Measurements from ENCODE around the gene EMX1. TPM values are rescaled to one million over a fixed set of nuclear protein-coding genes. Genes with fewer than 3 reads are reported as not detected.

EMX1 gene
- polyA plus RNA-seq, 3 donors, result not detected

GRCh38 chr2:72955228-72956049 lies 38.1 kb downstream of the EMX1 start:
- intact Hi-C loops (cut with micrococcal nuclease), result no loop called here
- Histone ChIP-seq H2AFZ (ENCODE audit: insufficient read depth, low read depth, low read length, poor library complexity, severe bottlenecking) (no peak overlapping the region), H3K9ac (ENCODE audit: insufficient read depth, low read length, poor library complexity, severe bottlenecking) (peak overlapping the region; percentile 41), H3K36me3 (replicated peaks in 1 of 2; ENCODE audit: control insufficient read depth in 1 of 2, insufficient read depth in 2 of 2, low read length in 2 of 2) (peaks cover 6 to 39% of the 10 kb centered on the region in 2 donors), H3K27me3 (ENCODE audit: control insufficient read depth in 2 of 2, insufficient read depth in 2 of 2, low read length in 2 of 2) (no peaks in the 10 kb centered on the region), H3K27ac (ENCODE audit: low read depth in 1 of 2, low read length in 2 of 2) (no peak overlapping the region), H3K4me1 (ENCODE audit: control insufficient read depth in 1 of 2, insufficient read depth in 2 of 2, low read length in 2 of 2) (peaks cover 52 to 53% of the 10 kb centered on the region in 2 donors), H3K4me2 (replicated peaks; ENCODE audit: extremely low read depth, low read length, poor library complexity, severe bottlenecking) (peak overlapping the region; percentile 60), H3K4me3 (replicated peaks in 1 of 3; ENCODE audit: low read depth in 2 of 3, low read length in 3 of 3) (no peak overlapping the region), H3K79me2 (ENCODE audit: insufficient read depth, low read length) (peaks cover 8% of the 10 kb centered on the region), H4K20me1 (ENCODE audit: insufficient read depth, low read length) (peaks cover 19% of the 10 kb centered on the region), H3K9me3 (replicated peaks in 1 of 2; ENCODE audit: control insufficient read depth in 1 of 2, insufficient read depth in 1 of 2, low read length in 2 of 2) (no peaks in the 10 kb centered on the region)
- Mint-ChIP-seq H3K36me3 (peaks cover 50 to 68% of the 10 kb centered on the region in 2 donors), H3K27ac (peak overlapping the region in 2 of 7 donors; percentile 26 to 70), H3K4me1 (peaks cover 63% of the 10 kb centered on the region), H3K9me3 (peaks cover 0 to 2% (median 0%) of the 10 kb centered on the region in 7 donors), H3K4me3 (no peak overlapping the region), H3K27me3 (ENCODE audit: low read depth in 3 of 3) (peaks cover 0 to 2% (median 0%) of the 10 kb centered on the region in 3 donors)
- WGBS (ENCODE audit: insufficient coverage), result 97% methylated on average over 20 of the region's 24 CpGs
- no peak for DNase-seq
- TF ChIP-seq CTCF (IDR thresholded peaks at IDR 0.05), result no peak

GRCh38 chr2:72956050-72956395 lies 38.7 kb downstream of the EMX1 start:
- peaks cover 53 to 70% of the 10 kb centered on the region in 2 donors for H3K36me3 Mint-ChIP-seq
- no peaks in the 10 kb centered on the region for H3K9me3 ChIP-seq (replicated peaks in 1 of 2; ENCODE audit: control insufficient read depth in 1 of 2, insufficient read depth in 1 of 2, low read length in 2 of 2)
- peaks cover 19% of the 10 kb centered on the region for H4K20me1 ChIP-seq (ENCODE audit: insufficient read depth, low read length)
- H3K4me2 ChIP-seq (replicated peaks; ENCODE audit: extremely low read depth, low read length, poor library complexity, severe bottlenecking), result no peak overlapping the region
- H3K4me3 Mint-ChIP-seq, result no peak overlapping the region
- H2AFZ ChIP-seq (ENCODE audit: insufficient read depth, low read depth, low read length, poor library complexity, severe bottlenecking), result no peak overlapping the region
- DNase-seq, result no peak
- H3K36me3 ChIP-seq (replicated peaks in 1 of 2; ENCODE audit: control insufficient read depth in 1 of 2, insufficient read depth in 2 of 2, low read length in 2 of 2), result peaks cover 8 to 42% of the 10 kb centered on the region in 2 donors
- H3K9me3 Mint-ChIP-seq, result peaks cover 0 to 2% (median 0%) of the 10 kb centered on the region in 7 donors
- peaks cover 63% of the 10 kb centered on the region for H3K4me1 Mint-ChIP-seq
- H3K4me3 ChIP-seq (replicated peaks in 1 of 3; ENCODE audit: low read depth in 2 of 3, low read length in 3 of 3), result no peak overlapping the region
- no peak for TF ChIP-seq CTCF (IDR thresholded peaks at IDR 0.05)
- WGBS (ENCODE audit: insufficient coverage), result 92% methylated on average over 2 of the region's 2 CpGs
- no peak overlapping the region for H3K27ac ChIP-seq (ENCODE audit: low read depth in 1 of 2, low read length in 2 of 2)
- peaks cover 0 to 2% (median 0%) of the 10 kb centered on the region in 3 donors for H3K27me3 Mint-ChIP-seq (ENCODE audit: low read depth in 3 of 3)
- H3K9ac ChIP-seq (ENCODE audit: insufficient read depth, low read length, poor library complexity, severe bottlenecking), result no peak overlapping the region
- H3K79me2 ChIP-seq (ENCODE audit: insufficient read depth, low read length), result peaks cover 8% of the 10 kb centered on the region
- peaks cover 52 to 53% of the 10 kb centered on the region in 2 donors for H3K4me1 ChIP-seq (ENCODE audit: control insufficient read depth in 1 of 2, insufficient read depth in 2 of 2, low read length in 2 of 2)
- H3K27ac Mint-ChIP-seq, result no peak overlapping the region
- H3K27me3 ChIP-seq (ENCODE audit: control insufficient read depth in 2 of 2, insufficient read depth in 2 of 2, low read length in 2 of 2), result no peaks in the 10 kb centered on the region
- intact Hi-C loops (cut with micrococcal nuclease), result no loop called here

Measured in CD14-positive monocyte (primary cell).